Hematopoietic multipotent progenitor cell treated with erythropoietin and hydrocortisone succinate and interleukin-3 and kit ligand, for 6 days (in vitro differentiated cells): Measurements from ENCODE around the gene CDK1.

Source experiments
- DNase-seq: peaks from one replicate; pipeline ENCODE4 v3.0.0-alpha.2; 2015

Gene CDK1

GRCh38 chr10:60778971-60779796 lies 906 bp downstream of the CDK1 start:
- DNase-seq: peak; percentile 31

DNA sequence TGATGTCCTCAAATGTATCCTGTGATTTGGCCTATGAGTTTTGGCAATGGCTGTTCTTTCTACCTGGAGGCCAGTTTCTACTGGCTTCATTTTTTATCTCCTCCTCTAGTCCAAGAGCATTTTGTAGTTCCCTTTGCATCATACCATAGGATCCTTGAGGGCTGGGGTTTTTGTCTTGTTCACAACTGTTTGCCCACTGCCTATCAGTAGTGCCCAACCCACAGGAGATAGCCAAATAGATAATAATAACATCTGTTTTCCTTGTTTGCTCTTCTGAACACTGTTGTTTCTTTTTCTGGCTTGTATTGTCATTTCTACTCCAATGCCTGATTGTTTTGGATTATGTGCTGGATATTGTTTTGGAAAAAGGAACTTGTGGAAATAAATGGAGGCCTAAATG lies 3.4 kb downstream of the CDK1 start:
- DNase-seq: peak; percentile 68

- DNase-seq: no peak
Observed at GRCh38 chr10:60784641-60785040, 6.4 kb downstream of the CDK1 start.

- DNase-seq: no peak
Observed at GRCh38 chr10:60788544-60788943, 10.3 kb downstream of the CDK1 start.

GRCh38 chr10:60789340-60789739 lies 11.1 kb downstream of the CDK1 start:
- DNase-seq: no peak

GRCh38 chr10:60794953-60795352 lies 16.7 kb downstream of the CDK1 start:
- no peak for DNase-seq

GRCh38 chr10:60795465-60796202 lies 17.4 kb downstream of the CDK1 start:
- no peak for DNase-seq

DNA sequence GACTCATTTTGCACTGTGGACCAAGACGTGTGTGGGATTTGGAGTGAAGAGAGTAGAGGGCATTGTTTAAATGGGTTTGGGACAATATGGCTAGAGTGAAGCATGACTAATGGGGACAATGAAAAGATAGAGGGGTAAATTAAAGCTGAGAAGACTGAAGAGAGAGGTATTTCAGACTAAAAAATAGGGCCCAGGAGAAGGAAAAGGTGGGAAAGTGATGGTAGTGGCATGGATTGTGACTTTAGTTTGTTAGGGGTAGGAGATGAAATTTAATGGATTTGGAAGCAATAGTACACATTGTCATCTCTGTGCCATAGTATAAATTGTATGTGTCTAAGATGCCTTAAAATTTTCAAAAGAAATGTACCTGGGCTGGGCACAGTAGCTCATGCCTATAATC lies 18.2 kb downstream of the CDK1 start:
- DNase-seq: no peak

GRCh38 chr10:60797200-60797599 lies 18.9 kb downstream of the CDK1 start:
- DNase-seq: no peak

GRCh38 chr10:60798031-60798430 lies 19.8 kb downstream of the CDK1 start:
- DNase-seq: no peak

GRCh38 chr10:60798870-60799269 lies 20.6 kb downstream of the CDK1 start:
- DNase-seq: no peak

DNA sequence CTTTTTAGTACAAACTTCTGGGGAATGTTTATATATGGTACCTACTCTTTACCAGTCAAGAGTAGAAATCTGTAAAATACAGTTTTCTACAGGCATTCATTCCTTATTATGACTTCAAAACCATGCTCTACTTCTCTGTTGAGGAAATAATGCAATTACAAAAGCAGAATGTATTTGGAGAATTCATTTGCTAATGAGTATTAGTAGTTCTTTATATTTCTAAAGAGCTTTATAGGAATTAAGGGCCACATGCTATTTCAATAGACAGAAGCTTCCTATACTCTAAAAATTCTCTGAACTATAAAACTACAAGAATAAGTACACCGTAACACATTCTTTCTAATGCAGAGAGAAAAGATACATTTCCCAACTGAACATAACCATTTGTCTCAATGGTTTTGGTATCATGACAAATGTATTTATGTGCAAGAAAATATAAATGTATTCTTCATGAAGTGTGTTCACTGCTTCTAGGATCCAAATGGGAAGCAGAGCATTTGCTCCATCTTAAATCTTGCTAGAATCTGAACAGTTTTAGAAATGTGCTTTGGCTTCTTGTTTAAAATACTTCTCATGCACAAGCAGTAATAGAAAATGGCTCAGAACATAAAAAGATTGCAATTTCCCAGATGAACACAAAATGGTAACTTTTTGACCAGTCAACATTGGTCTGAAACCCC lies 21.8 kb downstream of the CDK1 start:
- DNase-seq: no peak

- DNase-seq: no peak
Observed at GRCh38 chr10:60800918-60801317, 22.6 kb downstream of the CDK1 start.

- DNase-seq: no peak
Observed at GRCh38 chr10:60801522-60801921, 23.2 kb downstream of the CDK1 start.

DNA sequence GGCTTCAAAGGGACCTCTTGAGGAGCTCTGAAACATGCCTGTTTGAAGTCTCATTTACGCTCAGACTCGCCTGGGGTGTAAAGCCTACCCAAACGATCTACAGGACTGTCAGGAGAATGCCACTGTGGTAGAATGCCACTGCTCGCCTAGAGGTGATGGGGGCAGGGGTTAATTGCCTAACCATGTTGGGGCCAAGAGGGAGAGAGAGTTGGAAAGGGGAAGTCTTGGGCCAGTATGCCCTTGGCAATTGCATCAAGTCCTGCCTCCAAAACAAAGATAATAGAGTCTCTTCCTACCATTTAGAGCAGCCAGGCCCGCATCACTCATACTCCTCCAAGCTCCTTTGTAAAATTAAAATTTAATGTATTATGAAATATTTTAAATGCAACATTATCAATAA lies 25.2 kb downstream of the CDK1 start:
- peak; percentile 23 for DNase-seq

GRCh38 chr10:60803865-60804264 lies 25.6 kb downstream of the CDK1 start:
- DNase-seq: no peak

DNA sequence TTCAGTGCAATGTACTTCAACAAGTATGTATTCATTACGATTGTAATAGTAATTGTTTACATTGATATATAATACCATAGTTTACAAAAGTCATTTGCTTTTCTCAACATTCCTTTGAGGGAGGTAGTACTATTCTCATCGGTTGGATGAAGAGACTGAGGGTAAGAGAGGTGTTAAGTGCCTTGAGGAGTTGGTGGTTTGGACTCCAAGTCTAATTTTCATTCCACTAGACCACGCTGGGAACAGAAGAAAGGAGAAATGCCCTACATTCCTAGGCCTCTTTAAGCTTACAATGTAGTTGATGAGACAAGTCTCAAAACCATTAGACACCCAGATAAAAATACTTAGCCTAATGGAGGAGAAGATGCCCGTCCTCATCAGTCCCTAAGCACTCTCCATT lies 28.6 kb downstream of the CDK1 start:
- no peak for DNase-seq

DNA sequence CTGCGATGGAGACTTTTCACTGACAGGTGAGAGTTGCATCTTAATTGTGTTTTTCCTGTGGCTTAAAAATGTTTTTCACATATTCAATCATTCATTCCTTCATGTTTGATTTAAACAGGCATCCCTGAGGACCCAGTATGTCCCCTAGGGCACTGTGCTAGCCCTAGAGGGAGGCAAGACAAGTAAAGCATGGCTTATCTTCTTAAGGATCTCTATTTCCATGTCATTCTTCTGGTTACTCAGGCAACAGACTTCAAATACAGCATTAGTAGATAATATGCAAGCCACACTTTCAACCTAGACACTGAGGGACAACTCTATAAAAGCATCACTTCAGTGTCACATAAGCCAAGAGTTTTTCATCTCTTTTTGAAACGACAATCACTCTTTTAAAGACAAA lies 29.2 kb downstream of the CDK1 start:
- DNase-seq: no peak

- DNase-seq: no peak
Observed at GRCh38 chr10:60808036-60808435, 29.8 kb downstream of the CDK1 start.

DNA sequence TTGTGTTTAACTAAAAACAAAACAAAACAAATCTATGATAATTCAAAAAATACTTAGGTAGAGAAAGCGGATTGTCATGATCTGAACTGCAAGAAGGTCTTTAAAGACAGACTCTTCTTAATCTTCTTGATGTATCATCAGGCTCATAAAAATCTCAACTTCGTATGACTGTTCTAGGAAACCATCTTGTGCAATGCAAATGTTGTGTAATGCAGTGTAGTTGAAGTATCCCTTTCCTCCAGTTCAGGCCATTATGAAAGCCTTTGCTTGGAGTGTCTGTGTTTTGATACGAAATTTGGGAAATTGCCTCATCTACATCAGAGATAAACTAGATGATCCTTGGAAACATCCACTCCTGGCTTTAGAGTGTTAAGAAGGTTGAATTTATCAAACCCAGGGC lies 30.9 kb downstream of the CDK1 start:
- peak; percentile 65 for DNase-seq

DNA sequence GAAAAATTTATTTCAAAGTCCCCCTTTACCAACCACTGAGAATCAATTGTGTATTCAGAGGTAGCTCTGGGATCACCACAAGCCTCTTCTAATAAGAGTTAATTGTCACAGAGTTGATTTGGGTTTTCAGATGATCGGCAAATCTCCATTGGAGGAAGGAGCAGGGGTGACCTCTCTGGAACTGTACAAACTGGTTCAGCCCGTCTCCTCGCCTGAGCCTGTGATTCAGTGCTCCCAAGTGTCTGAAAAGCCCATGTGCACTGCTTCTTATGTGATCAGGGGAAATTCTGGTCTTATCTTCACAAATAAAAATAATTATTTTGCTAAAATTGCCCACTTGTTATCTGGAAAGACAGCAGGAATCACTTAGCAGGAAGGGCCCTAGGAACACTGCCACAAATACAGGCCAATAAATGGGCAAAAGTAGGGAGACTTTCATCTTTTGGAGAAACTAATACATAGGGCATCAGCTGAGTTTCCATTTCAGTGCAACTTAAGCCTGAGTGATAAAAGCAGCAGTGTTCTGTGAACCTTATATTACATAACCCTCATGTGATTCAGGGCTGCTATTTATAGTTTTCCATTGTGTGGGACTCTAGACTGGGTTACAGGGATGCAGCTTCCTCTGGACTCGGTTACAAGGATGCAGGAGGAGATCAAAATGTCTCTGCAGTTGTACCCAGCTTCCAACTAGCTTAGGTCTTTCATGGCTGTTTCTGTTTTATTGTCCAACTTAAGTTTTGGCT lies 32.3 kb downstream of the CDK1 start:
- no peak for DNase-seq

DNA sequence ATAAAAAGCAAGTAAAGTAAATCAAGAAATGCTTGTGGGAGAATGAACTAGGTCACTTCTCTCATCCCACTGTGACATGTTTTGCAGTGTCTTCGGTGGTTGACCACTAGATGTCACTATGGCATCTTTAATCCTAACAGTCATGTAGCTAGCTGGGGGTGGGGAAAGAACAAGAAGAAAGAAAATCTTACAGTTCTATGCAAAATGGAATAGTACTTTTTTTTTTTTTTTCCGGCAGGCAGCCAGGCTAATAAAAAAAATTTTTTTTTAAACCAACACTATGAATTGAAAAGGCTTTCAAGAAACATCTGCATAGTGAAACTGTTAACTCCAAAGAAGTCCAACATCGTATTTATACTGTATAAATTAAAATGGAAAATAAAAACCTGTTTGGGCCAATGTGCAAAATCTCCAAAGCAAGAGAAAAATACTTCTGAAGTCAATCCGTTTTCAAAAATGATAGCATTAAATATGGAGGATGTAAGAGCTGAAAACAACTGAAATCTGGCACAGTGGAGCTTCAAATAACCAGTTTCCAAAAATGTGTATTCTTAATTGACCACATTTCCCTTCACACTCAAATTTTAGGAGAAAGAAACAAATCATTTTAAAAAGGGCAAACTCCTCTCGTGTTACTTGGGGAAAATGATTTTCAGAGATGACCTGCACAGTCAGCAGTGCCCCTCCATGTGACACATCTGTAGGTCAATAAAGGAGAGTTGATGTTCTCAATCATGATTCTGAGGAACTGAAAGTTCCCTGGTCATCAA lies 38.5 kb downstream of the CDK1 start:
- peak; percentile 93 for DNase-seq
